Measurements from ENCODE around the gene ETHE1. TPM values are rescaled to one million over a fixed set of nuclear protein-coding genes. Genes with fewer than 3 reads are reported as not detected.

Gene ETHE1
- polyA plus RNA-seq, 2 of the 4 experiments (the other 2 are of a cell fraction), result 37.3 to 58.9 TPM

DNA sequence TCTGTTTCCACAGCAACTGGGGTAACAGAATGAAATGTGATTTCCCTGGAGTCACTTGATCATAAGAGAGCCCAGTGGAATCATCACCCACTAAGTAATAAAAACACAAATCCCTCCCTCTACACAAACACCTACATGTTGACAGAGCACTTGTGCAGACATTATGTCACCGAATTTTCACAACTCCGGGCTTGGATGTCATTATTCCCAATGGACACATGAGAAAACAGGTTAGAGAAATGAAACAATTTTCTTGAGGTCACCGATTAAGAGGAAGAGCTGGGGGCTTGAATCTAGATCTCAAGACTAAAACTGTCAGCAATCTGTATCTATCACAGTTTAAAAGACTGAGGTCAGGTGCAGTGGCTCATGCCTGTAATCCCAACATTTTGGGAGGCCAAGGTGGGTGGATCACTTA, 45.2 kb upstream of the ETHE1 start:
- CTCF ChIA-PET, result interaction anchor here (0.6 to 10.2 kb wide), 5 partner anchors 11 to 213 kb away, joined by 3 to 69 read pairs (median 6); no protein-coding TSS in a partner anchor
- POLR2A ChIA-PET, result no interaction called here
- H3K4me1 ChIP-seq, result peaks cover 11% of the 10 kb centered on the region
- TF ChIP-seq CHD4 (IDR thresholded peaks at IDR 0.05; ENCODE audit: borderline replicate concordance), result no peak
- TF ChIP-seq BHLHE40 (IDR thresholded peaks at IDR 0.05; ENCODE audit: low read depth, low read length), result no peak
- no peak for TF ChIP-seq NR3C1 (IDR thresholded peaks at IDR 0.05)
- no peak for TF ChIP-seq ZSCAN20 (CRISPR knock-in tag; IDR thresholded peaks at IDR 0.05)
- no peak for TF ChIP-seq EP300 (IDR thresholded peaks at IDR 0.05)
- no peak for TF ChIP-seq SMC3 (IDR thresholded peaks at IDR 0.05)
- no peak for TF ChIP-seq MAX (IDR thresholded peaks at IDR 0.05)
- TF ChIP-seq NFE2L2 (conservative IDR thresholded peaks at IDR 0.05; ENCODE audit: low read length), result no peak
- no peak for TF ChIP-seq FOSB (CRISPR knock-in tag; IDR thresholded peaks at IDR 0.05)
- TF ChIP-seq RAD21 (conservative IDR thresholded peaks at IDR 0.05 in 1 of 2, IDR thresholded peaks at IDR 0.05 in 1 of 2), result no peak
- no peak for TF ChIP-seq ZC3H11A (IDR thresholded peaks at IDR 0.05)
- no peak for TF ChIP-seq CEBPB (IDR thresholded peaks at IDR 0.05)
- no peak for TF ChIP-seq NPAS2 (CRISPR knock-in tag; IDR thresholded peaks at IDR 0.05; ENCODE audit: borderline replicate concordance)
- no peak for TF ChIP-seq KDM5A (IDR thresholded peaks at IDR 0.05)
- no peak for TF ChIP-seq EHF (CRISPR knock-in tag; IDR thresholded peaks at IDR 0.05)
- no peak for TF ChIP-seq E2F6 (IDR thresholded peaks at IDR 0.05; ENCODE audit: borderline replicate concordance, low read depth)
- no peak for TF ChIP-seq PBX3 (IDR thresholded peaks at IDR 0.05)
- TF ChIP-seq RFX5 (IDR thresholded peaks at IDR 0.05), result no peak
- no peak for DNase-seq (ENCODE audit: low read depth in 1 of 2, low spot score in 1 of 2)
- ATAC-seq, result no peak
- H3K4me3 ChIP-seq, result no peak overlapping the region
- no peak overlapping the region for H3K27ac ChIP-seq
- 47% methylated on average over 3 of the region's 3 CpGs for WGBS (ENCODE audit: missing lambda C conversion rate)
- no peak overlapping the region for H3K4me2 ChIP-seq
- no peak for FAIRE-seq
- no peaks in the 10 kb centered on the region for H3K9me3 ChIP-seq

- DNase-seq (ENCODE audit: low read depth in 1 of 2, low spot score in 1 of 2) (no peak), FAIRE-seq (no peak), ATAC-seq (no peak)
- POLR2A ChIA-PET, result no interaction called here
- H3K27ac ChIP-seq, result no peak overlapping the region
- CTCF ChIA-PET, result interaction anchor here (0.6 to 10.2 kb wide), 8 partner anchors 9 to 265 kb away, joined by 3 to 69 read pairs (median 4); partner anchors contain the start of genes IRGQ and ZNF576
- H3K9me3 ChIP-seq, result no peaks in the 10 kb centered on the region
- no peak overlapping the region for H3K4me3 ChIP-seq
- no peak for TF ChIP-seq CBX2 (IDR thresholded peaks at IDR 0.05; ENCODE audit: borderline replicate concordance, low read depth)
- TF ChIP-seq RCOR1 (IDR thresholded peaks at IDR 0.05; ENCODE audit: low read depth, low read length), result no peak
- no peak for TF ChIP-seq BCL3 (IDR thresholded peaks at IDR 0.05)
- TF ChIP-seq EP300 (IDR thresholded peaks at IDR 0.05), result no peak
- TF ChIP-seq TP53 (CRISPR knock-in tag; IDR thresholded peaks at IDR 0.05), result no peak
- no peak for TF ChIP-seq NFE2L2 (conservative IDR thresholded peaks at IDR 0.05; ENCODE audit: low read length)
- TF ChIP-seq, protein P1, sequence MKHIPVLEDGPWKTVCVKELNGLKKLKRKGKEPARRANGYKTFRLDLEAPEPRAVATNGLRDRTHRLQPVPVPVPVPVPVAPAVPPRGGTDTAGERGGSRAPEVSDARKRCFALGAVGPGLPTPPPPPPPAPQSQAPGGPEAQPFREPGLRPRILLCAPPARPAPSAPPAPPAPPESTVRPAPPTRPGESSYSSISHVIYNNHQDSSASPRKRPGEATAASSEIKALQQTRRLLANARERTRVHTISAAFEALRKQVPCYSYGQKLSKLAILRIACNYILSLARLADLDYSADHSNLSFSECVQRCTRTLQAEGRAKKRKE (CRISPR knock-in tag; IDR thresholded peaks at IDR 0.05; ENCODE audit: low read depth), result no peak
- no peak for TF ChIP-seq E2F6 (IDR thresholded peaks at IDR 0.05; ENCODE audit: borderline replicate concordance, low read depth)
- no peak for TF ChIP-seq ZC3H11A (IDR thresholded peaks at IDR 0.05)
- TF ChIP-seq, protein P2, sequence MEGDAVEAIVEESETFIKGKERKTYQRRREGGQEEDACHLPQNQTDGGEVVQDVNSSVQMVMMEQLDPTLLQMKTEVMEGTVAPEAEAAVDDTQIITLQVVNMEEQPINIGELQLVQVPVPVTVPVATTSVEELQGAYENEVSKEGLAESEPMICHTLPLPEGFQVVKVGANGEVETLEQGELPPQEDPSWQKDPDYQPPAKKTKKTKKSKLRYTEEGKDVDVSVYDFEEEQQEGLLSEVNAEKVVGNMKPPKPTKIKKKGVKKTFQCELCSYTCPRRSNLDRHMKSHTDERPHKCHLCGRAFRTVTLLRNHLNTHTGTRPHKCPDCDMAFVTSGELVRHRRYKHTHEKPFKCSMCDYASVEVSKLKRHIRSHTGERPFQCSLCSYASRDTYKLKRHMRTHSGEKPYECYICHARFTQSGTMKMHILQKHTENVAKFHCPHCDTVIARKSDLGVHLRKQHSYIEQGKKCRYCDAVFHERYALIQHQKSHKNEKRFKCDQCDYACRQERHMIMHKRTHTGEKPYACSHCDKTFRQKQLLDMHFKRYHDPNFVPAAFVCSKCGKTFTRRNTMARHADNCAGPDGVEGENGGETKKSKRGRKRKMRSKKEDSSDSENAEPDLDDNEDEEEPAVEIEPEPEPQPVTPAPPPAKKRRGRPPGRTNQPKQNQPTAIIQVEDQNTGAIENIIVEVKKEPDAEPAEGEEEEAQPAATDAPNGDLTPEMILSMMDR (IDR thresholded peaks at IDR 0.05), result no peak
- TF ChIP-seq TFCP2L1 (CRISPR knock-in tag; IDR thresholded peaks at IDR 0.05), result no peak
- TF ChIP-seq POLR2AphosphoS2 (conservative IDR thresholded peaks at IDR 0.05; ENCODE audit: low read length), result no peak
- no peak for TF ChIP-seq POLR2A (IDR thresholded peaks at IDR 0.05; ENCODE audit: low read length)
- TF ChIP-seq MAFK (IDR thresholded peaks at IDR 0.05; ENCODE audit: partially characterized antibody), result no peak
- H3K4me1 ChIP-seq, result peaks cover 5% of the 10 kb centered on the region; the same call in 1 of the 3 replicates
- H3K4me2 ChIP-seq, result no peak overlapping the region
- WGBS (ENCODE audit: missing lambda C conversion rate), result 83% methylated on average over 5 of the region's 5 CpGs
These were observed 43.3 kb upstream of the ETHE1 start for GRCh38 chr19:43570174-43570791.
